Esophagus muscularis mucosa (tissue), 4 donors: ENCODE measurements around the gene CCDC146.

Experiments
- CTCF ChIP-seq, 3 experiments: fragments of 200-600 bp in 2 of 3; fragments of 450-650 bp in 1 of 3; sonication (generic) in 2 of 3; IDR thresholded peaks; one replicate each; pipeline ENCODE4 v1.5.1; 2017 to 2019; ENCODE audit warnings: antibody characterized with exemption in 3 of 3, mild to moderate bottlenecking in 2 of 3, moderate library complexity in 1 of 3
- EP300 ChIP-seq: sonication (generic); formaldehyde crosslinking; IDR thresholded peaks from one replicate; pipeline ENCODE4 v1.6.1; 2017; ENCODE audit warnings: antibody characterized with exemption
- POLR2A ChIP-seq: fragments of 450-650 bp; IDR thresholded peaks from one replicate; pipeline ENCODE4 v1.6.1; 2017; ENCODE audit warnings: antibody characterized with exemption, moderate library complexity, mild to moderate bottlenecking, low read depth
- POLR2AphosphoS5 ChIP-seq, 2 donors: sonication (generic); formaldehyde crosslinking; IDR thresholded peaks; one replicate each; pipeline ENCODE4 v1.6.1; 2017; ENCODE audit warnings: antibody characterized with exemption in 2 of 2

DNA sequence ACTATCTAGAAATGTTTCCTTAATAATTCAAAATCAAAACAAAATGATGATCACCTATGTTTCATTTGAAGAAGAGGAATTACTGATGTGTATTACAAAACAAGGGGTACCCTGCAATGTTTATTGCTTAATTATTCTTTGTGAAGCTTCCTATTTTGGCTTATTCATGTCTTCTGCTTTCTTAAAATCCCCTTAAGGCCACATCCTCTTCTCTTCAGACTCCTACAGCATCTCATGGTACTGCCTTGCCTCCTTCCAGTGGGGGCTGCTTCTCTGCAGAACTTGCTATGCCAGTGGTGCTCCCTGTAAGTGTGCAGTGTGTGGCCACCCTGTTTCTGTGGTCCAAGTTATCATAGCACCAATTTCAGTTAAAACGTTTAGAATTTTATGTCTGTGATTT lies 35.0 kb downstream of the CCDC146 start:
- no peak for TF ChIP-seq CTCF (IDR thresholded peaks at IDR 0.05)
- no peak for TF ChIP-seq POLR2A
- no peak for TF ChIP-seq POLR2AphosphoS5 (IDR thresholded peaks at IDR 0.05)
- TF ChIP-seq EP300 = no peak
